Mesenchymal stem cell (in vitro differentiated cells and primary cell): ENCODE measurements around the gene ARHGAP23.
A peak's percentile ranks its signal among the peaks of the same experiment; 100 is the strongest.

Source experiments
- DNase-seq: peaks from one replicate; pipeline ENCODE4 v3.0.0-alpha.2; 2013
- H2AFZ ChIP-seq: one replicate; pipeline ENCODE4 v1.6.1; 2013; ENCODE audit warnings: low read depth, mild to moderate bottlenecking, control low read depth, inconsistent platforms, low read length, moderate library complexity
- H2AK5ac ChIP-seq: 2 replicates; pipeline ENCODE4 v1.6.1; 2013; ENCODE audit warnings: low read length, moderate library complexity, mild to moderate bottlenecking, inconsistent platforms; ENCODE audit not compliant: severe bottlenecking
- H2BK120ac ChIP-seq: one replicate; pipeline ENCODE4 v1.6.1; 2013; ENCODE audit warnings: low read depth, mild to moderate bottlenecking, inconsistent platforms, low read length, moderate library complexity
- H2BK12ac ChIP-seq, 2 experiments: one replicate each; pipeline ENCODE4 v1.6.1; 2013; ENCODE audit warnings: inconsistent platforms in 2 of 2, low read length in 2 of 2, mild to moderate bottlenecking in 2 of 2, moderate library complexity in 2 of 2, control low read depth in 1 of 2
- H2BK15ac ChIP-seq: one replicate; pipeline ENCODE4 v1.6.1; 2013; ENCODE audit warnings: mild to moderate bottlenecking, low read depth, inconsistent platforms; ENCODE audit not compliant: poor library complexity, severe bottlenecking
- H2BK5ac ChIP-seq: 2 replicates; pipeline ENCODE4 v1.6.1; 2013; ENCODE audit warnings: low read depth, mild to moderate bottlenecking, low read length, control low read depth, inconsistent platforms; ENCODE audit not compliant: poor library complexity, severe bottlenecking
- H3K14ac ChIP-seq, 2 experiments: one replicate each; pipeline ENCODE4 v1.6.1; 2013; ENCODE audit warnings: inconsistent platforms in 2 of 2, low read length in 2 of 2, control low read depth in 1 of 2, mild to moderate bottlenecking in 1 of 2, moderate library complexity in 1 of 2
- H3K18ac ChIP-seq, 2 experiments: one replicate each; pipeline ENCODE4 v1.6.1; 2013; ENCODE audit warnings: inconsistent platforms in 2 of 2, low read length in 2 of 2, control low read depth in 1 of 2, low read depth in 1 of 2, mild to moderate bottlenecking in 1 of 2
- H3K23ac ChIP-seq, 2 experiments: one replicate each; pipeline ENCODE4 v1.6.1; 2013; ENCODE audit warnings: inconsistent platforms in 2 of 2, low read length in 2 of 2, mild to moderate bottlenecking in 2 of 2, moderate library complexity in 2 of 2, control low read depth in 1 of 2
- H3K27ac ChIP-seq: 2 replicates; pipeline ENCODE4 v1.5.1; 2013; ENCODE audit warnings: mild to moderate bottlenecking, moderate library complexity, low read length, control low read depth, inconsistent platforms; ENCODE audit not compliant: poor library complexity, severe bottlenecking
- H3K27me3 ChIP-seq, 2 experiments: 2 replicates each; pipeline versions ENCODE4 v1.6.1 to v1.7.0; 2013; ENCODE audit warnings: low read length in 2 of 2, mild to moderate bottlenecking in 2 of 2, moderate library complexity in 2 of 2, control low read depth in 1 of 2, inconsistent platforms in 1 of 2; ENCODE audit not compliant: control insufficient read depth in 1 of 2, insufficient read depth in 1 of 2
- H3K36me3 ChIP-seq, 2 experiments: 2 replicates each; pipeline versions ENCODE4 v1.6.1 to v1.7.0; 2013; ENCODE audit warnings: low read length in 2 of 2, control low read depth in 1 of 2, inconsistent platforms in 1 of 2, low read depth in 1 of 2, mild to moderate bottlenecking in 1 of 2; ENCODE audit not compliant: insufficient read depth in 2 of 2, control insufficient read depth in 1 of 2
- H3K4ac ChIP-seq, 2 experiments: one replicate each; pipeline ENCODE4 v1.6.1; 2013; ENCODE audit warnings: inconsistent platforms in 2 of 2, low read length in 2 of 2, mild to moderate bottlenecking in 2 of 2, moderate library complexity in 2 of 2, control low read depth in 1 of 2, low read depth in 1 of 2
- H3K4me1 ChIP-seq: 2 replicates; pipeline ENCODE4 v1.6.1; 2013; ENCODE audit warnings: low read depth, low read length, control low read depth; ENCODE audit not compliant: control insufficient read depth, insufficient read depth
- H3K4me2 ChIP-seq: 2 replicates; pipeline ENCODE4 v1.6.1; 2013; ENCODE audit warnings: low read length, mild to moderate bottlenecking, inconsistent platforms; ENCODE audit not compliant: poor library complexity, severe bottlenecking
- H3K4me3 ChIP-seq, 2 experiments: 2 replicates each; pipeline versions ENCODE4 v1.5.1 to v1.7.0; 2013; ENCODE audit warnings: low read length in 2 of 2, mild to moderate bottlenecking in 2 of 2, control low read depth in 1 of 2, low read depth in 1 of 2; ENCODE audit not compliant: insufficient read depth in 1 of 2
- H3K79me1 ChIP-seq: replicated peaks from 2 replicates; pipeline ENCODE4 v1.6.1; 2013; ENCODE audit warnings: mild to moderate bottlenecking, control low read depth, low read length, inconsistent platforms; ENCODE audit not compliant: poor library complexity, severe bottlenecking
- H3K9ac ChIP-seq: 2 replicates; pipeline ENCODE4 v1.7.0; 2013; ENCODE audit warnings: mild to moderate bottlenecking, low read length, moderate library complexity
- H3K9me3 ChIP-seq: 2 replicates; pipeline ENCODE4 v1.7.0; 2013; ENCODE audit warnings: mild to moderate bottlenecking, low read length; ENCODE audit not compliant: control insufficient read depth
- H4K8ac ChIP-seq: one replicate; pipeline ENCODE4 v1.6.1; 2013; ENCODE audit warnings: inconsistent platforms, mild to moderate bottlenecking, low read length, moderate library complexity
- H4K91ac ChIP-seq: one replicate; pipeline ENCODE4 v1.6.1; 2013; ENCODE audit warnings: mild to moderate bottlenecking, low read length, inconsistent platforms
- WGBS: methylation state at CpG from one replicate; pipeline ENCODE4 v1.1.7; 2013; ENCODE audit warnings: mixed read lengths; 5-methylcytosine and 5-hydroxymethylcytosine counted together

Gene ARHGAP23

DNA sequence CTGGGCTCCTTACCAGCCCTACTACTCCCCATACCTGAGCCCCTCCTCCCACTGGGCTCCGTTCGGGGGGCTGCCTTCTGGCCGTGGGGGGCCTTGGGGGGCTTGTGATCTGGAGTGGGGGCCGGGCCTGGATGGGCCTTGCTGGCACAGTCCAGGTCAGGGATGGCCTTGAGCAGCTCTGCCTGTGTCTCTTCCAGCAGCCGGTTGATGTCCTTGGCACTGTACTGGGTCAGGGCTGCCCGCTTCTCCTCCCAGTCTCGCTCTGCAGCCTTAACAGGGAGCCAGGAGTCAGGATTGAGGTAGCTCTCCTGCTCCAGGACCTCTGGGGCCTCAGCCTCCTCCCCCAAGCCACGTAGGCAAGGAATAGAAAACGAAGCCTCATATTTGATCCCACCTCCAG lies 122.9 kb downstream of the ARHGAP23 start:
- no peaks in the 10 kb centered on the region for H3K9me3 ChIP-seq
- no peak overlapping the region for H2BK120ac ChIP-seq
- H3K79me1 ChIP-seq: no peaks in the 10 kb centered on the region
- H2BK15ac ChIP-seq: no peak overlapping the region
- DNase-seq: no peak
- no peaks in the 10 kb centered on the region for H3K36me3 ChIP-seq
- no peak overlapping the region for H3K14ac ChIP-seq
- H2BK12ac ChIP-seq: no peak overlapping the region
- H3K4me3 ChIP-seq: no peak overlapping the region
- H3K23ac ChIP-seq: no peak overlapping the region
- no peak overlapping the region for H3K27ac ChIP-seq
- H2AK5ac ChIP-seq: no peak overlapping the region
- H3K9ac ChIP-seq: no peak overlapping the region
- no peak overlapping the region for H3K18ac ChIP-seq
- no peak overlapping the region for H4K8ac ChIP-seq
- no peak overlapping the region for H3K4me2 ChIP-seq
- no peak overlapping the region for H3K4ac ChIP-seq
- no peak overlapping the region for H2AFZ ChIP-seq
- peaks cover 29 to 71% of the 10 kb centered on the region in 2 experiments for H3K27me3 ChIP-seq
- no peak overlapping the region for H4K91ac ChIP-seq
- H2BK5ac ChIP-seq: no peak overlapping the region
- no peaks in the 10 kb centered on the region for H3K4me1 ChIP-seq
- WGBS: 74% methylated on average over 7 of the region's 9 CpGs

DNA sequence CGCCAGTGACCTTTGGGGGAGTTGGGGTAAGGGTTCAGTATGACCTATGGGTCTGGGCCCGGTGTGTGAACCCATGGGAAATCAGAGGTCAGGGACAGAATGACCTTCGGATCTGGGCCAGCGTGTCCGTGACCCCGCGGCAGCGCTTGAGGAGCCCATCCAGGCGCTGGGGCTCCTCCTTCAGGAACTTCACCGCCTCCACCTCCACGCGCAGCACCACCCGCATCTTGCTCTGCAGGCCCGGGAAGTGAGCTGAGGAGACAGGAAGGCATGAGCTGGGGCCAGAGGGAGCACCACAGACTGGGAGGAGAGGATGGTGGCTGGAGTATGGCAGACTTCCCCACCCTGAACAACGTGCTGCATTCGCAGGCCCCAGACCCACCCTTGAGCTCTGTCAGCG lies 124.1 kb downstream of the ARHGAP23 start:
- H3K18ac ChIP-seq: no peak overlapping the region
- no peak overlapping the region for H2BK15ac ChIP-seq
- no peak overlapping the region for H3K14ac ChIP-seq
- H2AK5ac ChIP-seq: no peak overlapping the region
- no peak overlapping the region for H2AFZ ChIP-seq
- H3K4me1 ChIP-seq: no peaks in the 10 kb centered on the region
- H3K27ac ChIP-seq: no peak overlapping the region
- H3K23ac ChIP-seq: no peak overlapping the region
- H3K4me3 ChIP-seq: no peak overlapping the region
- no peak overlapping the region for H2BK5ac ChIP-seq
- H3K36me3 ChIP-seq: no peaks in the 10 kb centered on the region
- H3K4me2 ChIP-seq: no peak overlapping the region
- no peak overlapping the region for H3K4ac ChIP-seq
- WGBS: 89% methylated on average over 17 of the region's 17 CpGs
- no peak overlapping the region for H4K8ac ChIP-seq
- no peak overlapping the region for H2BK120ac ChIP-seq
- no peak overlapping the region for H4K91ac ChIP-seq
- H2BK12ac ChIP-seq: no peak overlapping the region
- DNase-seq: no peak
- peaks cover 17 to 81% of the 10 kb centered on the region in 2 experiments for H3K27me3 ChIP-seq
- no peaks in the 10 kb centered on the region for H3K79me1 ChIP-seq
- H3K9me3 ChIP-seq: no peaks in the 10 kb centered on the region
- no peak overlapping the region for H3K9ac ChIP-seq

DNA sequence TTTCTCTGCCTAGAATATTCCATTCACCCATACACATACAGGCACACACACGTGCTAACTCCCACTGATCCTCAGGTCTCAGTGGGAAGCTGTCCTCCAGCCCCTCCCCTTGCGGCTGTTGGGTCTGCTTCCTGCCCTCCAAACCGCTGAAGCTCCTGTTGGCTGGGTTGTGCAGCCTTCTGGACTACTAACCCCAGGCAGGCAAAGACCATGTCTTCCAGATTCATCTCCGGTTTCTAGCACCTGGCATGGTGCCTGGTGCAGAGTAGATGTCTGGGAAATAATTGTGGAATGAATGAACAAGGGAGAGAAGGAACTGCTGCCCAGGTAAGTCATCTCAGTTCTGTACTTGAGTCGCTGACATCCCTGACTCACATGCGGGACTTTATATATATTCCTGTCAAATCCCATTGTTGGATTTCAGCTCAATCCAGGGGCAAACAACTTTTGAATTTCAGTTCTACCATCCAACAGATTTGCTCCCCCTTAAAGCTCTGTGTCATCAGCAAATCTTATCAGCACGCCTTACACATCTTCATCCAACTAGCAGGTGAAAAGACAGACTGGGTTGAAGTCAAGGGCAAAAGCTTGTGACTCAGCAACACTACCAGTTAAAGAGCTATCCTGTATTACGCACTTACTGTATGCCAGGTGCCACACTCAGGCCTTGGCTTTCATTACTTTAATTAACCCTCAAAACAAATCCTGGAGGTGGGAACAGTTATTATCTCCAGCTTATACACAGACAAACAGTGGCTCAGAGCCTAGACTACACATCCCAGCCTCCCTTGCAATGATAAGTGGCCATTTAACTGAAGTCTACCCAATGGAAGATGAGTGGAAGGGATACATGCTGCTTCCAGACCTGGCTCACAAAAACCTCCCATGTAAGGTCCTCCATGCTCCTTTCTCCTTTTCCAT lies 126.4 kb downstream of the ARHGAP23 start:
- H3K4me3 ChIP-seq: no peak overlapping the region
- H3K27ac ChIP-seq: no peak overlapping the region
- H4K8ac ChIP-seq: no peak overlapping the region
- no peak overlapping the region for H2AFZ ChIP-seq
- peaks cover 19% of the 10 kb centered on the region for H3K4me1 ChIP-seq
- H3K36me3 ChIP-seq: no peaks in the 10 kb centered on the region
- no peak overlapping the region for H2BK120ac ChIP-seq
- H4K91ac ChIP-seq: no peak overlapping the region
- no peak overlapping the region for H2AK5ac ChIP-seq
- H2BK15ac ChIP-seq: no peak overlapping the region
- no peak overlapping the region for H3K23ac ChIP-seq
- no peak overlapping the region for H2BK12ac ChIP-seq
- H3K9ac ChIP-seq: no peak overlapping the region
- no peak overlapping the region for H3K18ac ChIP-seq
- H3K14ac ChIP-seq: no peak overlapping the region
- DNase-seq: no peak
- no peak overlapping the region for H3K4me2 ChIP-seq
- H2BK5ac ChIP-seq: no peak overlapping the region
- WGBS: 62% methylated on average over 8 of the region's 8 CpGs
- no peaks in the 10 kb centered on the region for H3K79me1 ChIP-seq
- no peaks in the 10 kb centered on the region for H3K9me3 ChIP-seq
- H3K4ac ChIP-seq: no peak overlapping the region
- H3K27me3 ChIP-seq: peaks cover 20 to 84% of the 10 kb centered on the region in 2 experiments

DNA sequence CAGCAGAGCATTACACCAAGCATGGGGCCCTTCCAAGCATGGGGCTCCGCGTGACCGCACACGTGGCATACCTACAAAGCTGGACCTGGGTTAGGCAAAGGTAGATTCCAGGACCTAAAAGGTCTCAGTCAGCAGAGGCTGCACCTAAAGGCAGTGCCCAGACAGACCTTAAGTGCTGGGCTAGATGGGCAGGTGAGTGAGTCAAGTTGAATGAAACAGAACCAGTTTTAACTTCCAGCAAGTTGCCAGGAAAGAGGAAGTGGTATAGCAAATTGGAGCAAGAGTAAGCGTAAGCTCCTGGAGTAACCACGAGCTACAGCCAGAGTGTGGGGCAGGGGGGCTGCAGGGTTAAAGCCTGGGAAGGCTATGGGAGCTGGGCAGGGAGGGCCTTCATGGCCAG lies 128.0 kb downstream of the ARHGAP23 start:
- no peak overlapping the region for H2BK5ac ChIP-seq
- WGBS: 90% methylated on average over 6 of the region's 6 CpGs
- no peak overlapping the region for H2BK15ac ChIP-seq
- no peak overlapping the region for H2AK5ac ChIP-seq
- peaks cover 19% of the 10 kb centered on the region for H3K4me1 ChIP-seq
- no peak overlapping the region for H2BK12ac ChIP-seq
- no peaks in the 10 kb centered on the region for H3K79me1 ChIP-seq
- H3K4me2 ChIP-seq: no peak overlapping the region
- no peak overlapping the region for H3K18ac ChIP-seq
- H2BK120ac ChIP-seq: peak overlapping the region; percentile 64
- DNase-seq: no peak
- H3K14ac ChIP-seq: no peak overlapping the region
- no peak overlapping the region for H3K4ac ChIP-seq
- H3K4me3 ChIP-seq: no peak overlapping the region
- no peak overlapping the region for H3K9ac ChIP-seq
- peaks cover 35 to 92% of the 10 kb centered on the region in 2 experiments for H3K27me3 ChIP-seq
- H3K27ac ChIP-seq: no peak overlapping the region
- no peaks in the 10 kb centered on the region for H3K9me3 ChIP-seq
- no peaks in the 10 kb centered on the region for H3K36me3 ChIP-seq
- H3K23ac ChIP-seq: no peak overlapping the region
- H4K91ac ChIP-seq: no peak overlapping the region
- H2AFZ ChIP-seq: no peak overlapping the region
- H4K8ac ChIP-seq: no peak overlapping the region
